T-helper 22 cell (primary cell): ENCODE measurements around the gene GALNT13.

Experiments used
- DNase-seq: peaks from one replicate; pipeline ENCODE4 v3.0.0-alpha.2; 2020; ENCODE audit warnings: low read depth

The GALNT13 gene

GRCh38 chr2:154484338-154485099 lies 612.8 kb downstream of the GALNT13 start:
- no peak for DNase-seq

- DNase-seq: no peak
These were observed 617.1 kb downstream of the GALNT13 start for GRCh38 chr2:154488801-154489200.

- DNase-seq: no peak
These were observed 617.6 kb downstream of the GALNT13 start for GRCh38 chr2:154489266-154489858.

GRCh38 chr2:154490530-154490929 lies 618.8 kb downstream of the GALNT13 start:
- no peak for DNase-seq

- DNase-seq: no peak
These were observed 623.7 kb downstream of the GALNT13 start for GRCh38 chr2:154495455-154495868.

- no peak for DNase-seq
These were observed 625.3 kb downstream of the GALNT13 start for GRCh38 chr2:154497019-154497418.
